ENCODE measurements around the gene RNU5D-1.

- TF ChIP-seq CTCF (IDR thresholded peaks at IDR 0.05), result no peak
- no peak for TF ChIP-seq POLR2A (IDR thresholded peaks at IDR 0.05)
Measured at GRCh38 chr1:44685218-44685617, 45.8 kb downstream of the RNU5D-1 start.

Data from ovary (tissue), 3 donors.